Smooth muscle cell (in vitro differentiated cells): ENCODE results near the gene PLCB1. TPM values are rescaled to one million over a fixed set of nuclear protein-coding genes. Genes with fewer than 3 reads are reported as not detected.

Experiments used
- DNase-seq: peaks from one replicate; lab custom pipeline; 2025; ENCODE audit not compliant: unreplicated experiment; lab: John Stamatoyannopoulos, UW
- H2AFZ ChIP-seq: fragments of 200-600 bp; sonication (generic); 2 replicates; pipeline ENCODE4 v1.6.0; 2016; ENCODE audit warnings: antibody characterized with exemption, low read depth, mild to moderate bottlenecking
- H3F3A ChIP-seq: fragments of 200-600 bp; sonication (generic); 2 replicates; pipeline ENCODE4 v1.6.0; 2017; ENCODE audit warnings: antibody characterized with exemption, low read depth
- H3K27ac ChIP-seq: fragments of 200-600 bp; sonication (generic); 2 replicates; pipeline ENCODE4 v1.5.1; 2016; ENCODE audit warnings: low read depth, mild to moderate bottlenecking
- H3K27me3 ChIP-seq: fragments of 200-600 bp; sonication (generic); 2 replicates; pipeline ENCODE4 v1.6.1; 2016; ENCODE audit warnings: low read depth, mild to moderate bottlenecking
- H3K36me3 ChIP-seq: fragments of 200-600 bp; sonication (generic); 2 replicates; pipeline ENCODE4 v1.5.1; 2016; ENCODE audit warnings: low read depth
- H3K4me1 ChIP-seq: fragments of 200-600 bp; sonication (generic); 2 replicates; pipeline ENCODE4 v1.5.1; 2016; ENCODE audit warnings: low read depth
- H3K4me2 ChIP-seq: fragments of 200-600 bp; sonication (generic); 2 replicates; pipeline ENCODE4 v1.6.0; 2016; ENCODE audit warnings: mild to moderate bottlenecking
- H3K4me3 ChIP-seq: fragments of 200-600 bp; sonication (generic); 2 replicates; pipeline ENCODE4 v1.5.1; 2016; ENCODE audit warnings: mild to moderate bottlenecking
- H3K79me2 ChIP-seq: fragments of 200-600 bp; sonication (generic); 2 replicates; pipeline ENCODE4 v1.6.0; 2016; ENCODE audit warnings: low read depth, mild to moderate bottlenecking
- H3K9ac ChIP-seq: fragments of 200-600 bp; sonication (generic); 2 replicates; pipeline ENCODE4 v1.6.0; 2016; ENCODE audit warnings: low read depth
- H3K9me3 ChIP-seq: fragments of 200-600 bp; sonication (generic); replicated peaks from 2 replicates; pipeline ENCODE4 v1.5.1; 2016; ENCODE audit warnings: low read depth
- H4K20me1 ChIP-seq: fragments of 200-600 bp; sonication (generic); 2 replicates; pipeline ENCODE4 v1.6.0; 2016; ENCODE audit warnings: low read depth
- CTCF ChIP-seq: fragments of 200-600 bp; sonication (generic); IDR thresholded peaks from 2 replicates; pipeline ENCODE4 v1.5.1; 2017; ENCODE audit warnings: borderline replicate concordance, mild to moderate bottlenecking, antibody characterized with exemption; ENCODE audit not compliant: insufficient read depth, poor library complexity, severe bottlenecking
- WGBS: methylation state at CpG from one replicate; pipeline ENCODE4 v1.1.7; 2016; ENCODE audit warnings: low lambda C conversion rate; 5-methylcytosine and 5-hydroxymethylcytosine counted together
- polyA plus RNA-seq: library from polyadenylated mRNA; unstranded; fragments of >200 nt; fragmentation: Nextera tagmentation; extraction: Ambion mirVana; gene quantifications from 2 replicates; pipeline ENCODE4 v1.2.1, GENCODE V29; 2016
- total RNA-seq: library from RNA; depleted of rRNA; stranded (reverse); fragments of >200 nt; gene quantifications from 2 replicates; pipeline ENCODE4 v1.2.3, GENCODE V29; 2014

Gene PLCB1
- total and polyA plus RNA-seq, 2 experiments from 2014 or later: 4.7 to 25.3 TPM

DNA sequence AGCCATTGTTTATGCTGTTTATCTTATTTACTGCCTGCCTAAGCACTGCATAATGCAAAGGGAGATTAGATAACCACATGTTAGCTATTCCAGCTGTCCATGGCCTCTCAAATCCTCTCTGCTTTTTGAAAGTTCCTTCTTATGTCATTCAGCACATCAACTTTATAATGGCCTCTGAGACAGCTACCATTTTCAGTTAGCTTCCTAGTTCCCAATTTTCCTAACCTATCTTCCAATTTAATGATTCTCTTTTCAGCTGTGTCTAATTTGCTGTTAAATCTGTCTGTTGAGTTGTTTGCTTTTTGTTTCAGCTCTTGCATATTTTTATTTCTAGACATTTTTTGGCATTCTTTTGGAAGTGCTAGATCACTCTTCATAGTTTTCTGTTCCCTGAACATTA, 763.4 kb downstream of the PLCB1 start:
- Histone ChIP-seq H3K27ac (no peak overlapping the region), H3F3A (no peaks in the 10 kb centered on the region), H2AFZ (no peak overlapping the region), H3K79me2 (no peaks in the 10 kb centered on the region), H3K4me3 (no peak overlapping the region), H3K9me3 (no peaks in the 10 kb centered on the region), H3K36me3 (no peaks in the 10 kb centered on the region), H4K20me1 (no peaks in the 10 kb centered on the region), H3K4me1 (no peaks in the 10 kb centered on the region), H3K9ac (no peak overlapping the region), H3K4me2 (no peak overlapping the region), H3K27me3 (no peaks in the 10 kb centered on the region)
- no peak for TF ChIP-seq CTCF
- no peak for DNase-seq

DNA sequence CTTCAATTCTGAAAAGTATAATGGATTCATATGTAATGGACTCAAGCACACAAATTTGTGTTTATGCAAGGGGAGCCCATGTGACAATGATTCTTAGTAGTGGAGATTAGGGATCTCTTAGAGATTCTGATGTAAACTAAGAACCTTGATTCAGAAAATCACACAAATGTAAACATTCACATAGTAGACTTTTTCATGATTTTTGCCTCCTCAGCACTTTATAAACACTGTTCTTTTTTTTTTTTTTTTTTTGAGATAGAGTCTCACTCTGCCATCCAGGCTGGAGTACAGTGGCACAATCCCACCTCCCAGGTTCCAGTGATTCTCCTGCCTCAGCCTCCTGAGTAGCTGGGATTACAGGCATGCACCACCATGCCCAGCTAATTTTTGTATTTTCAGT, 766.8 kb downstream of the PLCB1 start:
- Histone ChIP-seq H3K9ac (no peak overlapping the region), H3K27me3 (no peaks in the 10 kb centered on the region), H3K79me2 (no peaks in the 10 kb centered on the region), H3K4me2 (no peak overlapping the region), H2AFZ (no peak overlapping the region), H3K4me3 (no peak overlapping the region), H3K27ac (no peak overlapping the region), H4K20me1 (no peaks in the 10 kb centered on the region), H3K36me3 (no peaks in the 10 kb centered on the region), H3K9me3 (no peaks in the 10 kb centered on the region), H3F3A (no peaks in the 10 kb centered on the region), H3K4me1 (no peaks in the 10 kb centered on the region)
- DNase-seq: no peak
- TF ChIP-seq CTCF: no peak

- H3K79me2 ChIP-seq: no peaks in the 10 kb centered on the region
- no peak overlapping the region for H2AFZ ChIP-seq
- H3K4me3 ChIP-seq: no peak overlapping the region
- H3K4me2 ChIP-seq: no peak overlapping the region
- no peaks in the 10 kb centered on the region for H3K4me1 ChIP-seq
- H3K9me3 ChIP-seq: no peaks in the 10 kb centered on the region
- WGBS: 82% methylated on average over 8 of the region's 8 CpGs
- H3K27me3 ChIP-seq: no peaks in the 10 kb centered on the region
- H4K20me1 ChIP-seq: no peaks in the 10 kb centered on the region
- H3K36me3 ChIP-seq: no peaks in the 10 kb centered on the region
- H3K9ac ChIP-seq: no peak overlapping the region
- H3K27ac ChIP-seq: no peak overlapping the region
- TF ChIP-seq CTCF: no peak
- H3F3A ChIP-seq: no peaks in the 10 kb centered on the region
- DNase-seq: no peak
Observed at GRCh38 chr20:8901237-8902025, 769.4 kb downstream of the PLCB1 start.
